ENCODE data around the gene STYX. TPM values are rescaled to one million over a fixed set of nuclear protein-coding genes. Genes with fewer than 3 reads are reported as not detected.

Gene STYX
- total and polyA plus RNA-seq, 2 of the 8 experiments (the other 6 are each of a cell fraction or from before 2014, with no cell fraction given), result 8.3 to 29.0 TPM

DNA sequence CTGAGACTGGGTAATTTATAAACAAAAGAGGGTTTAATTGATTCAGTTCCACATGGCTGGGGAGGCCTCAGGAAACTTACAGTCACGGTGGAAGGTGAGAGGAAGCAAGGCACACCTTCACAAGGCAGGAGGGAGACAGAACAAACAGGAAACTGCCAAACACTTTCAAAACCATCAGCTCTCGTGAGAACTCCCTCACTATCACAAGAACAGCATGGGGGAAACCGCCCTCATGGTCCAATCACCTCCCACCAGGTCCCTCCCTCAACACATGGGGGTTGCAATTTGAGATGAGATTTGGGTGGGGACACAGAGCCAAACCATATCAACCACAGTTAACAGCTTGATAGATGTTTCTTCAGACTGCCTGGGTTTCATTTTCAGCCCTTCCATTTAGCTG, 67.7 kb downstream of the STYX start (continued):
- TF ChIP-seq NRF1 (IDR thresholded peaks at IDR 0.05; ENCODE audit: low read depth, low read length), result no peak
- no peak for TF ChIP-seq RBBP5 (IDR thresholded peaks at IDR 0.05; ENCODE audit: borderline replicate concordance, low read depth, low read length)
- TF ChIP-seq ZNF274 (IDR thresholded peaks at IDR 0.05; ENCODE audit: borderline replicate concordance, extremely low read depth, low read length), result no peak

Measured in H1 (cell line).